ENCODE measurements around the gene BORCS6.

Gene BORCS6

GRCh38 chr17:8141741-8142140 is 48.2 kb downstream of the BORCS6 start:
- FAIRE-seq: no peak

GRCh38 chr17:8141045-8141444 is 48.9 kb downstream of the BORCS6 start:
- no peak for FAIRE-seq

- no peak for FAIRE-seq
These were observed 49.6 kb downstream of the BORCS6 start for GRCh38 chr17:8140065-8141029.

GRCh38 chr17:8138672-8139371 is 51.2 kb downstream of the BORCS6 start:
- FAIRE-seq: peak; percentile 98

- FAIRE-seq: no peak
These were observed 51.7 kb downstream of the BORCS6 start for GRCh38 chr17:8138374-8138671.

Measured in A204.1 (cell line).